KMS-11 (cell line): ENCODE results near the gene NFAT5.

Source experiments
- H2AFZ ChIP-seq: fragments of 200-600 bp; sonication (generic); 2 replicates; pipeline ENCODE4 v1.6.1; 2016; ENCODE audit warnings: antibody characterized with exemption, mixed run types, low read depth
- H3K27ac ChIP-seq: fragments of 200-600 bp; sonication (generic); 2 replicates; pipeline ENCODE4 v1.6.1; 2016; ENCODE audit warnings: mild to moderate bottlenecking, mixed run types
- H3K27me3 ChIP-seq: fragments of 200-600 bp; sonication (generic); 2 replicates; pipeline ENCODE4 v1.6.1; 2017; ENCODE audit warnings: mild to moderate bottlenecking, low read depth, mixed run types, moderate library complexity; ENCODE audit not compliant: insufficient read depth
- H3K36me3 ChIP-seq: fragments of 200-600 bp; sonication (generic); 2 replicates; pipeline ENCODE4 v1.6.1; 2017; ENCODE audit warnings: mild to moderate bottlenecking, mixed run types; ENCODE audit not compliant: insufficient read depth
- H3K4me1 ChIP-seq: fragments of 200-600 bp; sonication (generic); 2 replicates; pipeline ENCODE4 v1.6.1; 2016; ENCODE audit warnings: mild to moderate bottlenecking, low read depth, mixed run types; ENCODE audit not compliant: poor library complexity, severe bottlenecking
- H3K4me2 ChIP-seq: fragments of 200-600 bp; sonication (generic); 2 replicates; pipeline ENCODE4 v1.7.0; 2016; ENCODE audit warnings: mild to moderate bottlenecking, mixed run types
- H3K4me3 ChIP-seq: fragments of 200-600 bp; sonication (generic); IDR thresholded peaks from 2 replicates; pipeline ENCODE4 v1.6.1; 2017; ENCODE audit warnings: low read depth, low read length, mixed read lengths; ENCODE audit not compliant: insufficient read depth
- H3K79me2 ChIP-seq: fragments of 200-600 bp; sonication (generic); 2 replicates; pipeline ENCODE4 v1.6.1; 2016; ENCODE audit warnings: low read depth, mixed run types; ENCODE audit not compliant: insufficient read depth
- H3K9ac ChIP-seq: fragments of 200-600 bp; sonication (generic); 2 replicates; pipeline ENCODE4 v1.6.1; 2016; ENCODE audit warnings: mild to moderate bottlenecking, mixed run types
- H4K20me1 ChIP-seq: fragments of 200-600 bp; sonication (generic); 2 replicates; pipeline ENCODE4 v1.6.1; 2016; ENCODE audit warnings: mild to moderate bottlenecking, mixed run types; ENCODE audit not compliant: insufficient read depth
- CTCF ChIP-seq: fragments of 200-600 bp; sonication (generic); conservative IDR thresholded peaks from 2 replicates; pipeline ENCODE4 v1.6.1; 2017; ENCODE audit warnings: low read depth, mild to moderate bottlenecking, antibody characterized with exemption, low read length, moderate library complexity, mixed read lengths

Gene NFAT5

DNA sequence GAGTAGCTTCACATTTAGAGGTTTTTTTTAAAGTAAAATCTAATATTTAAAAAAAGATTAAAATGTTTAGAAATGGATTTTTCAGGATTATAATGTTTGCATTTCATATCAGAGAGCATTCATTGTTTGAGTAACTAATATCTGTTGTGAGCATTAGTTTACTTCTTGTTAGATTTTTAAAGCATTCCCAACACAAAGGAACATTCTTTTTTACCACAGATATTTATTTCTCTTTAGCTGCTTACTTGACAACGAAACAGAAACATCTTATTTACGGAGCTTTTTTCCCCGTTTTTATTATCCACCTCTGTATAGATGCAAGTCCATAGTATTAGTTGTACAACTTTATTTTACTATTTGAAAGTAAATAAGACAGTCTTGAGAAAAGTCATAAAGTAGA is 53.0 kb downstream of the NFAT5 start:
- Histone ChIP-seq H3K36me3 (no peaks in the 10 kb centered on the region), H3K9ac (no peak overlapping the region), H3K27ac (no peak overlapping the region), H3K27me3 (no peaks in the 10 kb centered on the region), H3K79me2 (no peaks in the 10 kb centered on the region; the same call in 1 of the 2 replicates), H2AFZ (no peak overlapping the region), H3K4me1 (peaks cover 6% of the 10 kb centered on the region), H3K4me2 (no peak overlapping the region), H4K20me1 (no peaks in the 10 kb centered on the region), H3K4me3 (no peak overlapping the region)
- no peak for TF ChIP-seq CTCF

DNA sequence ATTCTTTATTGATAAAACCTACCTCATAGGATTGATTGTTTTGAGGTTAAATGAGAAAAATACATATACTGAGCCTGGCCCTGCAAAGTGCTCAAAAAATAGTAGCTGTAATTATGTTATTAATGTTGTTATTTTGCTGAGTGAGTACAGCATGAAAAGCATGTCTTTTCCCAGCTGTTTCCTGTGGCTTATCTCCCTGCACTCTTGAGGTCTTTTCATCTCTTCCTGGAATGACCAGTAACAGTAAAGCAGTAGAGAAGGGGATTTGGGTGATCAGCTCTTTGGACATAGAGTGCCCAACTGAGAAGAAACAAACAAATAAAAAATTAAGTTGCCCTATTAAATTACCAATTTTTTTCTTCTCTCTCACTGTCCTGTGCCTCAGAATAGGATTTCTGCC is 53.7 kb downstream of the NFAT5 start:
- H2AFZ ChIP-seq, result no peak overlapping the region
- no peak overlapping the region for H3K4me3 ChIP-seq
- no peaks in the 10 kb centered on the region for H3K27me3 ChIP-seq
- H3K9ac ChIP-seq, result no peak overlapping the region
- no peak overlapping the region for H3K27ac ChIP-seq
- H3K4me2 ChIP-seq, result no peak overlapping the region
- no peaks in the 10 kb centered on the region for H3K36me3 ChIP-seq
- no peaks in the 10 kb centered on the region for H4K20me1 ChIP-seq
- no peaks in the 10 kb centered on the region; the same call in 1 of the 2 replicates for H3K79me2 ChIP-seq
- no peak for TF ChIP-seq CTCF
- H3K4me1 ChIP-seq, result peaks cover 6% of the 10 kb centered on the region

- H3K4me3 ChIP-seq, result no peak overlapping the region
- peaks cover 6% of the 10 kb centered on the region for H3K4me1 ChIP-seq
- no peaks in the 10 kb centered on the region for H3K36me3 ChIP-seq
- H4K20me1 ChIP-seq, result no peaks in the 10 kb centered on the region
- no peak overlapping the region for H3K9ac ChIP-seq
- no peaks in the 10 kb centered on the region; the same call in 1 of the 2 replicates for H3K79me2 ChIP-seq
- no peak overlapping the region for H3K27ac ChIP-seq
- TF ChIP-seq CTCF, result no peak
- no peak overlapping the region for H2AFZ ChIP-seq
- no peak overlapping the region for H3K4me2 ChIP-seq
- H3K27me3 ChIP-seq, result no peaks in the 10 kb centered on the region
Observed at GRCh38 chr16:69620573-69620972, 54.8 kb downstream of the NFAT5 start.

DNA sequence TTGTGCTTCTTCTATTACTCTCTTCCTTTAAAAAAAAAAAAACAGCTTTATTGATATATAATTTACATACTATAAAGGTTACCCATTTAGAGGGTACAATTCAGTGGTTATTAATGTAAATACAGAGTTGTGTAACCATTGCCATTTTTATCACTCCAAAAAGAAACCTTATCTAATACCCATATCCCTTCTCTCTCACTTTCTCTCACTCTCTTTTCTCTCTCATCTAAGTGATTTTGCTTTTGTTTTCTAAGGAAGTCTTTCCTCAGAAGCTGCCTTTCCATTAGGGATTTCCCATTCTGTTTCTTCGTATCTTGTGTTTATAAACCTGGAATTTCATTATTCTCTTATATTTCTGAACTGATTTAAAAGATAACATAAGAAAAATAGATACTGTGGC is 55.5 kb downstream of the NFAT5 start:
- no peaks in the 10 kb centered on the region for H3K27me3 ChIP-seq
- no peaks in the 10 kb centered on the region for H4K20me1 ChIP-seq
- no peak overlapping the region for H3K4me2 ChIP-seq
- no peak for TF ChIP-seq CTCF
- no peaks in the 10 kb centered on the region; the same call in 1 of the 2 replicates for H3K79me2 ChIP-seq
- H3K27ac ChIP-seq, result no peak overlapping the region
- H3K9ac ChIP-seq, result no peak overlapping the region
- H2AFZ ChIP-seq, result no peak overlapping the region
- H3K36me3 ChIP-seq, result no peaks in the 10 kb centered on the region
- H3K4me1 ChIP-seq, result peaks cover 6% of the 10 kb centered on the region
- H3K4me3 ChIP-seq, result no peak overlapping the region
